WERI-Rb-1 (cell line): ENCODE measurements around the gene HPCAL4.

Experiments used
- DNase-seq: peaks from one replicate; pipeline ENCODE4 v3.0.0-alpha.2; 2020
- H3K27ac ChIP-seq: fragments of 250-450 bp; sonication (Bioruptor Pico); 2 replicates; pipeline ENCODE4 v1.5.1; 2020; ENCODE audit warnings: mild to moderate bottlenecking, moderate library complexity
- H3K27me3 ChIP-seq: fragments of 250-450 bp; sonication (Bioruptor Pico); 2 replicates; pipeline ENCODE4 v1.5.1; 2021; ENCODE audit warnings: mild to moderate bottlenecking, low read depth, moderate library complexity; ENCODE audit not compliant: insufficient read depth, severe bottlenecking
- H3K36me3 ChIP-seq: fragments of 250-450 bp; sonication (Bioruptor Pico); 2 replicates; pipeline ENCODE4 v1.5.1; 2020; ENCODE audit warnings: mild to moderate bottlenecking, moderate library complexity
- H3K4me3 ChIP-seq: 2 replicates; pipeline ENCODE4 v1.5.1; 2011; ENCODE audit warnings: low read depth, mild to moderate bottlenecking, control low read depth, low read length
- H3K9me3 ChIP-seq: fragments of 250-450 bp; sonication (Bioruptor Pico); 2 replicates; pipeline ENCODE4 v1.5.1; 2021; ENCODE audit warnings: mild to moderate bottlenecking, moderate library complexity; ENCODE audit not compliant: severe bottlenecking
- TF ChIP-seq, protein P1 (sequence below): IDR thresholded peaks from 2 replicates; pipeline ENCODE4 v1.5.1; 2011; ENCODE audit warnings: low read depth, mild to moderate bottlenecking, control low read depth, inconsistent platforms, low read length

Gene HPCAL4

DNA sequence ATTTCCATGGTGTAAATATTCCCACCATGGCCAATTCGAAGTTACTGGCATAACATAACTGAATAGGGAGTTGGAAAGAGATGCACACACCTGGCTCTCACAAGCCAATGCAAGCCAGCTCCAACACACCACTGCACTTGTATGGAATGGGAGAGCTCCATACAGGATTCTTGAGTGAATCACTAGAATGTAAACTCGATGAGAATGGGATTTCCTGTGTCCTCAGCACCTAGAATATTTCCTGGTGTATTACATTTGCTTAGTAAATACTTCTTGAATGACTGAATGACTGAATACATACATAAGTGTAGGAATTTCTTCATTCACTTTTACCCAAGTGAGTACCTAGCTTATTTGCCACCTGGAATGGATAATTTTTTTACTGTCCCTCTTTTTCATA lies 31.3 kb upstream of the HPCAL4 start:
- Histone ChIP-seq H3K9me3 (no peaks in the 10 kb centered on the region), H3K27me3 (no peaks in the 10 kb centered on the region), H3K27ac (no peak overlapping the region), H3K4me3 (no peak overlapping the region), H3K36me3 (no peaks in the 10 kb centered on the region)
- TF ChIP-seq, protein P1, sequence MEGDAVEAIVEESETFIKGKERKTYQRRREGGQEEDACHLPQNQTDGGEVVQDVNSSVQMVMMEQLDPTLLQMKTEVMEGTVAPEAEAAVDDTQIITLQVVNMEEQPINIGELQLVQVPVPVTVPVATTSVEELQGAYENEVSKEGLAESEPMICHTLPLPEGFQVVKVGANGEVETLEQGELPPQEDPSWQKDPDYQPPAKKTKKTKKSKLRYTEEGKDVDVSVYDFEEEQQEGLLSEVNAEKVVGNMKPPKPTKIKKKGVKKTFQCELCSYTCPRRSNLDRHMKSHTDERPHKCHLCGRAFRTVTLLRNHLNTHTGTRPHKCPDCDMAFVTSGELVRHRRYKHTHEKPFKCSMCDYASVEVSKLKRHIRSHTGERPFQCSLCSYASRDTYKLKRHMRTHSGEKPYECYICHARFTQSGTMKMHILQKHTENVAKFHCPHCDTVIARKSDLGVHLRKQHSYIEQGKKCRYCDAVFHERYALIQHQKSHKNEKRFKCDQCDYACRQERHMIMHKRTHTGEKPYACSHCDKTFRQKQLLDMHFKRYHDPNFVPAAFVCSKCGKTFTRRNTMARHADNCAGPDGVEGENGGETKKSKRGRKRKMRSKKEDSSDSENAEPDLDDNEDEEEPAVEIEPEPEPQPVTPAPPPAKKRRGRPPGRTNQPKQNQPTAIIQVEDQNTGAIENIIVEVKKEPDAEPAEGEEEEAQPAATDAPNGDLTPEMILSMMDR: no peak
- DNase-seq: no peak

DNA sequence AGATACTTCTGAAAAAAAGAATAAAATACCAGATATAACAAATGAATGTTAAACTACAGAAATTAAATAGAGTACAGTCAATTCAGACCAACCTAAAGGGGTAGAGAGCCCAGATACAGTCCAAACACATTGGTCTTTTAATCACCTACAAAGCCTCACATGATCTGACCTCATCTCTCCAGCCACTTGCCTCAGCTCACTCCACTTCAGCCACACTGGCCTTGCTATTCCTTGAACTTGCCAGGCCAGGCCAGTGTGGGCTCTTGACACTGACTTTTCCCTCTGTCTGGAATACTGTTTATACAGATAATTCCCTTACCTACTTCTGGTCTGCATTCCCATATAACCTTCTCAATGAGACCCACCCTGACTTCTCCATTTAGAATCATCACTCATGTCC lies 30.4 kb upstream of the HPCAL4 start:
- TF ChIP-seq, protein P1: no peak
- H3K36me3 ChIP-seq: no peaks in the 10 kb centered on the region
- no peak for DNase-seq
- no peak overlapping the region for H3K27ac ChIP-seq
- no peaks in the 10 kb centered on the region for H3K9me3 ChIP-seq
- no peaks in the 10 kb centered on the region for H3K27me3 ChIP-seq
- no peak overlapping the region for H3K4me3 ChIP-seq

DNA sequence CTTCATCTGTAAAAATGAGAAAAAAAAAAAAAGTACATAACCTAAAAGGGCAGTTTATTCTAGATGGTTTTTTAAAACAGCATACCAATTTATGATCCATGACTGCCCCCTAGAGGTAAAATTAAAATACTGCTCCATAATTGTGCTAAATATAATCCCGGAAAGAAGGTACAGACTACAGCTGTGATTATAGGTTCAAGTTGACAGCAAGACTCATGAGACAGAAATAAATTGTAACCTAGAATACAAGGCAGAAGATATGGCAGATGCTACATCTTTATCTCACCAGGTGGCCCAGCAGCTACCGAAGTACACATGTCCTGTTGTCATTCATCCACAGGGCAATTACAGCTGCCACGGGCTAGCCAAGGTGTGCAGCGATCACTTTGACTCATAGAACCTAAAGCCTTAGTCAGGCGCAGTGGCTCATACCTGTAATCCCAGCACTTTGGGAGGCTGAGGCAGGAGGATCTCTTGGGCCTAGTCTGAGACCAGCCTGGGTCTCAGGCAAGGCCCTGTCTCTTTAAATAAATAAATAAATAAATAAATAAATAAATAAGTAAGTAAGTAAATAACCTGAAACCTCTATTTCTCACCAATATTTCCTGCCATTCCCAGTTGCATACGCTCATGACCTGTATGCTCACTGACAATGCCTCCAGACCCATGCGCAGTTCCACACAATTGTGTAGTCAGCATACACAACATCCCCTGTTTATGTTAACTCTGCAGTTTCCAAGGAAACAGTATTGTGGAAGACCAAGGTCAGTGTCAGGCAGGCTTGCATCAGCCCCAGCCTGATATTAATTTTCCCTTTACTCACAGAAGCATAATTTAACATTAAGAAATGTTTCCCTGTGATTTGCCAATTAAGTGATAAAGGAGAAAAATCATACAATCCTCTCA lies 29.1 kb upstream of the HPCAL4 start:
- Histone ChIP-seq H3K9me3 (no peaks in the 10 kb centered on the region), H3K4me3 (no peak overlapping the region), H3K36me3 (no peaks in the 10 kb centered on the region), H3K27ac (no peak overlapping the region), H3K27me3 (no peaks in the 10 kb centered on the region)
- TF ChIP-seq, protein P1: no peak
- DNase-seq: peak; percentile 25

DNA sequence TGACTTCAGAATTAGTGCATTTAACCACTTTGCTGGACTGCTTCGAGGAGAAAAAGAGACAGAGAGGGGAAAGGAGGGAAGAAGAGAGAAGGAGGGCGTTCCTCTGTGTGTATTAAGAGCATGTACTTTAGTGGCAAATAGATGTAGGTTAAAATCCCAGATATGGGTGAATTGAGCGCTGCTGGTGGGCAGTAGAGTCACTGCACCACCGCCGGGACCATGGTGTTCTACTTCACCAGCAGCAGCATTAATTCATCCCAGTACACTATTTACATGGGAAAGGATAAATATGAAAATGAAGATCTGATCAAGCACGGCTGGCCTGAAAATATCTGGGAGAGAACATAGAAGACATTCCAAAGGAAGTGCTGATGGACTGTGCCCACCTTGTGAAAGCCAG lies 26.6 kb upstream of the HPCAL4 start:
- DNase-seq: no peak
- Histone ChIP-seq H3K4me3 (no peak overlapping the region), H3K36me3 (no peaks in the 10 kb centered on the region), H3K9me3 (no peaks in the 10 kb centered on the region), H3K27ac (no peak overlapping the region), H3K27me3 (no peaks in the 10 kb centered on the region)
- TF ChIP-seq, protein P1: no peak

DNA sequence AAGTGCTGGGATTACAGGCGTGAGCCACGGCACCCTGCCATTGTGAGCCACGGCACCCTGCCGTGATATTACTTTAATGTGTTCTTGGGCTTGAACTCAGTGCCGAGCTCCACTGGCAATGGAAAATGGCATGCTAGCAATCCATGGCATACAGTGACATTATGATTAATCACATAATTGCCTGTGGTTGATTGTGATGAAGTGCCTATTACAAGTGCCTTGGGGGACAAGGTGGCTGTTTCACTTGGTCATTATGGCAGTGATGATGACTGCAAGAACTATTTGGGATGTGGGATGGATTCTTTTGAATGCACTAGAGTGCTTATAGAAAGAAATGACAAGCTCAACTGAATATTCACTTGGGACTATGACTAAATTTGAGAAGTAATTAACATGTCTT lies 22.3 kb upstream of the HPCAL4 start:
- TF ChIP-seq, protein P1: no peak
- Histone ChIP-seq H3K4me3 (no peak overlapping the region), H3K27ac (no peak overlapping the region), H3K9me3 (no peaks in the 10 kb centered on the region), H3K27me3 (no peaks in the 10 kb centered on the region), H3K36me3 (no peaks in the 10 kb centered on the region)
- DNase-seq: no peak

DNA sequence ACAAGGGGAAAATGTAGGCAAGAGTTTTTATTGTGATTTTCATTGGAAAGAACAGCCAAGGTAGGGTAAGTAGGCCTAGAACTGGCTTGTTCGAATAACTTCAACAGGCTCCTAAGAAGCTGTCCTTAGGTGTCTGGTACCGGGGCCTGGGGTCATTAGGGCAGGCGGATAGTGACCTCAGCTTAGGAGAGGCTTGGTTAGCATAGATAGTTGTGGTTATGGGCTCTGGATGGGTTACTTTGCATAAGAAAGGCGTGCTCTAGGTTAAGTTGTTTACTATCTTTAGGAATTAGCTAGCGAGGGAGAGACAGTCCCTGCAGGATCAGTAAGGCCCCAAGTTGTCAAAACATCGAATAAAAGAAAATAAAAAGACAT lies 20.7 kb upstream of the HPCAL4 start:
- TF ChIP-seq, protein P1: no peak
- Histone ChIP-seq H3K4me3 (no peak overlapping the region), H3K27me3 (no peaks in the 10 kb centered on the region), H3K9me3 (no peaks in the 10 kb centered on the region), H3K36me3 (no peaks in the 10 kb centered on the region), H3K27ac (no peak overlapping the region)
- DNase-seq: no peak
